ENCODE results near the gene RNU5B-1. TPM values are rescaled to one million over a fixed set of nuclear protein-coding genes. Genes with fewer than 3 reads are reported as not detected.

RNU5B-1 gene
- total RNA-seq, 1 experiment from 2014 or later: not detected

GRCh38 chr15:65338366-65338765 is 33.9 kb downstream of the RNU5B-1 start:
- H3K27me3 ChIP-seq (replicated peaks; ENCODE audit: insufficient read depth, low read depth, low read length, poor library complexity): no peaks in the 10 kb centered on the region
- no peak overlapping the region for H3K4me3 ChIP-seq (ENCODE audit: low read depth, low read length, poor library complexity, severe bottlenecking)
- peaks cover 20% of the 10 kb centered on the region for H3K4me1 ChIP-seq (ENCODE audit: insufficient read depth, low read length, poor library complexity, severe bottlenecking)
- no peak for DNase-seq (ENCODE audit: low spot score)
- no peaks in the 10 kb centered on the region for H3K9me3 ChIP-seq (ENCODE audit: low read depth, low read length, poor library complexity, severe bottlenecking)
- no TSS peak for BruUV-seq (replicated peaks)
- ChIA-PET POLR2A (ENCODE audit: low non-redundant PET) (no interaction called here), CTCF (no interaction called here)
- no peaks in the 10 kb centered on the region for H3K36me3 ChIP-seq (ENCODE audit: insufficient read depth, low read length, poor library complexity, severe bottlenecking)
- intact Hi-C loops (cut with micrococcal nuclease; ENCODE audit: unreplicated experiment): no loop called here
- no peak overlapping the region for H3K27ac ChIP-seq (ENCODE audit: low read depth, low read length, poor library complexity, severe bottlenecking)
- TF ChIP-seq CTCF (conservative IDR thresholded peaks at IDR 0.05; ENCODE audit: low read depth, low read length) (no peak), EZH2 (IDR thresholded peaks at IDR 0.05; ENCODE audit: borderline replicate concordance, low read depth, low read length, poor library complexity, severe bottlenecking) (no peak)

GRCh38 chr15:65338823-65339222 is 34.3 kb downstream of the RNU5B-1 start:
- DNase-seq (ENCODE audit: low spot score): no peak
- CTCF ChIA-PET: no interaction called here
- no peaks in the 10 kb centered on the region for H3K27me3 ChIP-seq (replicated peaks; ENCODE audit: insufficient read depth, low read depth, low read length, poor library complexity)
- H3K4me3 ChIP-seq (ENCODE audit: low read depth, low read length, poor library complexity, severe bottlenecking): no peak overlapping the region
- no peaks in the 10 kb centered on the region for H3K9me3 ChIP-seq (ENCODE audit: low read depth, low read length, poor library complexity, severe bottlenecking)
- BruUV-seq (replicated peaks): no TSS peak
- H3K36me3 ChIP-seq (ENCODE audit: insufficient read depth, low read length, poor library complexity, severe bottlenecking): no peaks in the 10 kb centered on the region
- POLR2A ChIA-PET (ENCODE audit: low non-redundant PET): no interaction called here
- peaks cover 20% of the 10 kb centered on the region for H3K4me1 ChIP-seq (ENCODE audit: insufficient read depth, low read length, poor library complexity, severe bottlenecking)
- intact Hi-C loops (cut with micrococcal nuclease; ENCODE audit: unreplicated experiment): no loop called here
- H3K27ac ChIP-seq (ENCODE audit: low read depth, low read length, poor library complexity, severe bottlenecking): no peak overlapping the region
- TF ChIP-seq CTCF (conservative IDR thresholded peaks at IDR 0.05; ENCODE audit: low read depth, low read length) (no peak), EZH2 (IDR thresholded peaks at IDR 0.05; ENCODE audit: borderline replicate concordance, low read depth, low read length, poor library complexity, severe bottlenecking) (no peak)

GRCh38 chr15:65339416-65339815 is 34.9 kb downstream of the RNU5B-1 start:
- DNase-seq (ENCODE audit: low spot score): no peak
- ChIA-PET POLR2A (ENCODE audit: low non-redundant PET) (no interaction called here), CTCF (no interaction called here)
- TF ChIP-seq CTCF (conservative IDR thresholded peaks at IDR 0.05; ENCODE audit: low read depth, low read length): no peak
- Histone ChIP-seq H3K36me3 (ENCODE audit: insufficient read depth, low read length, poor library complexity, severe bottlenecking) (no peaks in the 10 kb centered on the region), H3K9me3 (ENCODE audit: low read depth, low read length, poor library complexity, severe bottlenecking) (no peaks in the 10 kb centered on the region), H3K4me1 (ENCODE audit: insufficient read depth, low read length, poor library complexity, severe bottlenecking) (peaks cover 20% of the 10 kb centered on the region), H3K27ac (ENCODE audit: low read depth, low read length, poor library complexity, severe bottlenecking) (no peak overlapping the region), H3K27me3 (replicated peaks; ENCODE audit: insufficient read depth, low read depth, low read length, poor library complexity) (no peaks in the 10 kb centered on the region), H3K4me3 (ENCODE audit: low read depth, low read length, poor library complexity, severe bottlenecking) (no peak overlapping the region)
- BruUV-seq (replicated peaks): no TSS peak
- intact Hi-C loops (cut with micrococcal nuclease; ENCODE audit: unreplicated experiment): no loop called here
